ENCODE measurements around the gene CACNA1C. TPM values are rescaled to one million over a fixed set of nuclear protein-coding genes. Genes with fewer than 3 reads are reported as not detected.

The CACNA1C gene
- total and polyA plus RNA-seq, 4 donors, result 4.3 to 114 (median 46.3) TPM

- ATAC-seq (ENCODE audit: low FRiP score) (no peak), DNase-seq (no peak)
- intact Hi-C loops (cut with DNase I), result no loop called here
- Histone ChIP-seq H3K27me3 (ENCODE audit: control insufficient read depth in 1 of 2, insufficient read depth in 2 of 2, low read length in 1 of 2) (no peaks in the 10 kb centered on the region), H3K27ac (ENCODE audit: low read depth in 1 of 2, low read length in 2 of 2) (no peak overlapping the region), H3K9me3 (ENCODE audit: control insufficient read depth, low read length) (no peaks in the 10 kb centered on the region), H3K4me3 (ENCODE audit: low read length in 2 of 2) (no peak overlapping the region), H3K4me1 (ENCODE audit: control insufficient read depth in 1 of 2, insufficient read depth in 2 of 2, low read length in 2 of 2) (peaks cover 0 to 2% of the 10 kb centered on the region in 2 donors), H3K36me3 (ENCODE audit: control insufficient read depth in 1 of 2, insufficient read depth in 2 of 2, low read length in 1 of 2) (no peaks in the 10 kb centered on the region)
- WGBS, 2 donors, result 81 to 91% methylated on average over 11 of the region's 11 CpGs
These were observed 311.2 kb downstream of the CACNA1C start for GRCh38 chr12:2363836-2364609.

- DNase-seq (no peak), ATAC-seq (ENCODE audit: low FRiP score) (no peak)
- H3K27ac ChIP-seq (ENCODE audit: low read depth in 1 of 2, low read length in 2 of 2), result no peak overlapping the region
- no peaks in the 10 kb centered on the region for H3K36me3 ChIP-seq (ENCODE audit: control insufficient read depth in 1 of 2, insufficient read depth in 2 of 2, low read length in 1 of 2)
- WGBS, 2 donors, result 87 to 92% methylated on average over 9 of the region's 9 CpGs
- H3K4me3 ChIP-seq (ENCODE audit: low read length in 2 of 2), result no peak overlapping the region
- peaks cover 0 to under 1% of the 10 kb centered on the region in 2 donors for H3K4me1 ChIP-seq (ENCODE audit: control insufficient read depth in 1 of 2, insufficient read depth in 2 of 2, low read length in 2 of 2)
- no peaks in the 10 kb centered on the region for H3K27me3 ChIP-seq (ENCODE audit: control insufficient read depth in 1 of 2, insufficient read depth in 2 of 2, low read length in 1 of 2)
- intact Hi-C loops (cut with DNase I), result no loop called here
- no peaks in the 10 kb centered on the region for H3K9me3 ChIP-seq (ENCODE audit: control insufficient read depth, low read length)
These were observed 311.9 kb downstream of the CACNA1C start for GRCh38 chr12:2364631-2365051.

- intact Hi-C loops (cut with DNase I), result no loop called here
- DNase-seq, result no peak
- Histone ChIP-seq H3K27me3 (ENCODE audit: control insufficient read depth in 1 of 2, insufficient read depth in 2 of 2, low read length in 1 of 2) (no peaks in the 10 kb centered on the region), H3K27ac (ENCODE audit: low read depth in 1 of 2, low read length in 2 of 2) (no peak overlapping the region), H3K9me3 (ENCODE audit: control insufficient read depth, low read length) (no peaks in the 10 kb centered on the region), H3K36me3 (ENCODE audit: control insufficient read depth in 1 of 2, insufficient read depth in 2 of 2, low read length in 1 of 2) (no peaks in the 10 kb centered on the region), H3K4me3 (ENCODE audit: low read length in 2 of 2) (no peak overlapping the region), H3K4me1 (ENCODE audit: control insufficient read depth in 1 of 2, insufficient read depth in 2 of 2, low read length in 2 of 2) (no peaks in the 10 kb centered on the region)
- 65 to 82% methylated on average over 3 of the region's 3 CpGs for WGBS, 2 donors
- no peak for ATAC-seq (ENCODE audit: low FRiP score)
These were observed 313.9 kb downstream of the CACNA1C start for GRCh38 chr12:2366711-2367110.

- peak overlapping the region in 1 of 2 donors; percentile 28 for H3K27ac ChIP-seq (ENCODE audit: low read depth in 1 of 2, low read length in 2 of 2)
- WGBS, 2 donors, result 79 to 87% methylated on average over 6 of the region's 6 CpGs
- H3K36me3 ChIP-seq (ENCODE audit: control insufficient read depth in 1 of 2, insufficient read depth in 2 of 2, low read length in 1 of 2), result no peaks in the 10 kb centered on the region
- DNase-seq (no peak), ATAC-seq (ENCODE audit: low FRiP score) (no peak)
- H3K4me1 ChIP-seq (ENCODE audit: control insufficient read depth in 1 of 2, insufficient read depth in 2 of 2, low read length in 2 of 2), result peaks cover 6 to 7% of the 10 kb centered on the region in 2 donors
- H3K9me3 ChIP-seq (ENCODE audit: control insufficient read depth, low read length), result no peaks in the 10 kb centered on the region
- H3K27me3 ChIP-seq (ENCODE audit: control insufficient read depth in 1 of 2, insufficient read depth in 2 of 2, low read length in 1 of 2), result no peaks in the 10 kb centered on the region
- intact Hi-C loops (cut with DNase I), result no loop called here
- H3K4me3 ChIP-seq (ENCODE audit: low read length in 2 of 2), result no peak overlapping the region
These were observed 319.4 kb downstream of the CACNA1C start for GRCh38 chr12:2372178-2372577.

- Histone ChIP-seq H3K9me3 (ENCODE audit: control insufficient read depth, low read length) (no peaks in the 10 kb centered on the region), H3K27me3 (ENCODE audit: control insufficient read depth in 1 of 2, insufficient read depth in 2 of 2, low read length in 1 of 2) (no peaks in the 10 kb centered on the region), H3K36me3 (ENCODE audit: control insufficient read depth in 1 of 2, insufficient read depth in 2 of 2, low read length in 1 of 2) (no peaks in the 10 kb centered on the region), H3K27ac (ENCODE audit: low read depth in 1 of 2, low read length in 2 of 2) (no peak overlapping the region), H3K4me3 (ENCODE audit: low read length in 2 of 2) (no peak overlapping the region), H3K4me1 (ENCODE audit: control insufficient read depth in 1 of 2, insufficient read depth in 2 of 2, low read length in 2 of 2) (peaks cover 6 to 7% of the 10 kb centered on the region in 2 donors)
- intact Hi-C loops (cut with DNase I), result no loop called here
- WGBS, 2 donors, result 28 to 29% methylated on average over 12 of the region's 12 CpGs
- no peak for ATAC-seq (ENCODE audit: low FRiP score)
- peak; percentile 77 to 89 for DNase-seq
These were observed 319.9 kb downstream of the CACNA1C start for GRCh38 chr12:2372735-2373134.

- H3K27me3 ChIP-seq (ENCODE audit: control insufficient read depth in 1 of 2, insufficient read depth in 2 of 2, low read length in 1 of 2), result no peaks in the 10 kb centered on the region
- no peak for ATAC-seq (ENCODE audit: low FRiP score)
- no peaks in the 10 kb centered on the region for H3K36me3 ChIP-seq (ENCODE audit: control insufficient read depth in 1 of 2, insufficient read depth in 2 of 2, low read length in 1 of 2)
- WGBS, 2 donors, result 77 to 83% methylated on average over 8 of the region's 8 CpGs
- intact Hi-C loops (cut with DNase I), result no loop called here
- H3K9me3 ChIP-seq (ENCODE audit: control insufficient read depth, low read length), result no peaks in the 10 kb centered on the region
- H3K27ac ChIP-seq (ENCODE audit: low read depth in 1 of 2, low read length in 2 of 2), result peak overlapping the region in 1 of 2 donors; percentile 7
- H3K4me3 ChIP-seq (ENCODE audit: low read length in 2 of 2), result no peak overlapping the region
- no peak for DNase-seq
- H3K4me1 ChIP-seq (ENCODE audit: control insufficient read depth in 1 of 2, insufficient read depth in 2 of 2, low read length in 2 of 2), result peaks cover 6 to 7% of the 10 kb centered on the region in 2 donors
These were observed 320.5 kb downstream of the CACNA1C start for GRCh38 chr12:2373307-2373706.

- H3K27me3 ChIP-seq (ENCODE audit: control insufficient read depth in 1 of 2, insufficient read depth in 2 of 2, low read length in 1 of 2), result no peaks in the 10 kb centered on the region
- ATAC-seq (ENCODE audit: low FRiP score) (no peak), DNase-seq (no peak)
- H3K36me3 ChIP-seq (ENCODE audit: control insufficient read depth in 1 of 2, insufficient read depth in 2 of 2, low read length in 1 of 2), result no peaks in the 10 kb centered on the region
- intact Hi-C loops (cut with DNase I), result no loop called here
- no peak overlapping the region for H3K27ac ChIP-seq (ENCODE audit: low read depth in 1 of 2, low read length in 2 of 2)
- peaks cover 6 to 7% of the 10 kb centered on the region in 2 donors for H3K4me1 ChIP-seq (ENCODE audit: control insufficient read depth in 1 of 2, insufficient read depth in 2 of 2, low read length in 2 of 2)
- WGBS, 2 donors, result 67 to 68% methylated on average over 10 of the region's 10 CpGs
- H3K9me3 ChIP-seq (ENCODE audit: control insufficient read depth, low read length), result no peaks in the 10 kb centered on the region
- no peak overlapping the region for H3K4me3 ChIP-seq (ENCODE audit: low read length in 2 of 2)
These were observed 321.5 kb downstream of the CACNA1C start for GRCh38 chr12:2374092-2374906.

- DNase-seq, result no peak
- H3K27ac ChIP-seq (ENCODE audit: low read depth in 1 of 2, low read length in 2 of 2), result no peak overlapping the region
These were observed 323.1 kb downstream of the CACNA1C start for GRCh38 chr12:2375871-2376270.

More at GRCh38 chr12:2375871-2376270, 323.1 kb downstream of the CACNA1C start:
- WGBS, 2 donors, result 61 to 68% methylated on average over 3 of the region's 3 CpGs
- peaks cover 6 to 12% of the 10 kb centered on the region in 2 donors for H3K4me1 ChIP-seq (ENCODE audit: control insufficient read depth in 1 of 2, insufficient read depth in 2 of 2, low read length in 2 of 2)
- no peak overlapping the region for H3K4me3 ChIP-seq (ENCODE audit: low read length in 2 of 2)
- H3K36me3 ChIP-seq (ENCODE audit: control insufficient read depth in 1 of 2, insufficient read depth in 2 of 2, low read length in 1 of 2), result no peaks in the 10 kb centered on the region
- no peaks in the 10 kb centered on the region for H3K27me3 ChIP-seq (ENCODE audit: control insufficient read depth in 1 of 2, insufficient read depth in 2 of 2, low read length in 1 of 2)
- intact Hi-C loops (cut with DNase I), result no loop called here
- ATAC-seq (ENCODE audit: low FRiP score), result no peak
- H3K9me3 ChIP-seq (ENCODE audit: control insufficient read depth, low read length), result no peaks in the 10 kb centered on the region
